Prostate gland (tissue), 2 donors: ENCODE data around the gene TH.

Experiments
- POLR2A ChIP-seq: fragments of 450-650 bp; IDR thresholded peaks from one replicate; pipeline ENCODE4 v1.6.1; 2016; ENCODE audit warnings: antibody characterized with exemption, mild to moderate bottlenecking
- TF ChIP-seq, protein P1 (sequence below), 4 experiments: fragments of 200-600 bp in 2 of 4; fragments of 450-650 bp in 2 of 4; sonication (generic) in 2 of 4; IDR thresholded peaks; 1 replicate in 3 of 4; 2 replicates in 1 of 4; pipeline ENCODE4 v1.5.1; 2016 to 2019; ENCODE audit warnings: antibody characterized with exemption in 4 of 4, mild to moderate bottlenecking in 2 of 4, moderate library complexity in 2 of 4

DNA sequence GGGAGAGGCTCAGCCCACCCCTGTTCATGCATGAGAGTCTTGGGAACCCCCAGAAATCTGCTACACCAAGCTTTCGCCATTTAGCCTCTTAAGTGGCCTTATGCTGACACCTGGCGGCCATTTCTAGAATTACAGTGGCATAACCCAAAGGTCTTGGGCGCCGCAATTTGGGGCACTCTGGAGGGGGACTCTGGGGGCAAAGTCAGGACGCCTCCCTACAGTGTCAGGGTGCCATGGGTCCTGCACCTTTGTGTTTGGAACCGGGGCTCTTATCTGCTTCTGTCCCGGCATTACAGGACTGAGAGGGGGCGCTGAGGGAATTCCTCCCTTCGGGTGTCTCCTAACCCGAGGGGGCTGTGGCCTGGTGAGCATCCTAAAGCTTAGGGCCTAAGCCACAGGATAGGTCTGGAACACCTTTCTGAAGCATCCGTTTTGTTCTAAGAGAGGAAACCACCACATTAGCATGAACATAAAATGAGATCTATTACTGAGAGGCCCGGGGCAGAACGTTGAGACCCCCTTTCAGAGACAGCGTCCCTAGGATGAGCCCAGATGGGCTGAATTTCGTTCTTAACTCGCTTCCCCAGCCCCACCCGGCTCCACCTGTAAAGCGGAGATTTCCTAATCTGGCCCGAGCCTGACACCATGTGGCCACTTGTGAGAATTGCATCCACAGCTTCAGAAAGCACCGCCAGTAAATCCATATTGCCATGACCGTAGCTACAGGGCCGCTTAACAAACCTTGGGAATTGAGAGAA, 19.9 kb downstream of the TH start:
- TF ChIP-seq, protein P1, sequence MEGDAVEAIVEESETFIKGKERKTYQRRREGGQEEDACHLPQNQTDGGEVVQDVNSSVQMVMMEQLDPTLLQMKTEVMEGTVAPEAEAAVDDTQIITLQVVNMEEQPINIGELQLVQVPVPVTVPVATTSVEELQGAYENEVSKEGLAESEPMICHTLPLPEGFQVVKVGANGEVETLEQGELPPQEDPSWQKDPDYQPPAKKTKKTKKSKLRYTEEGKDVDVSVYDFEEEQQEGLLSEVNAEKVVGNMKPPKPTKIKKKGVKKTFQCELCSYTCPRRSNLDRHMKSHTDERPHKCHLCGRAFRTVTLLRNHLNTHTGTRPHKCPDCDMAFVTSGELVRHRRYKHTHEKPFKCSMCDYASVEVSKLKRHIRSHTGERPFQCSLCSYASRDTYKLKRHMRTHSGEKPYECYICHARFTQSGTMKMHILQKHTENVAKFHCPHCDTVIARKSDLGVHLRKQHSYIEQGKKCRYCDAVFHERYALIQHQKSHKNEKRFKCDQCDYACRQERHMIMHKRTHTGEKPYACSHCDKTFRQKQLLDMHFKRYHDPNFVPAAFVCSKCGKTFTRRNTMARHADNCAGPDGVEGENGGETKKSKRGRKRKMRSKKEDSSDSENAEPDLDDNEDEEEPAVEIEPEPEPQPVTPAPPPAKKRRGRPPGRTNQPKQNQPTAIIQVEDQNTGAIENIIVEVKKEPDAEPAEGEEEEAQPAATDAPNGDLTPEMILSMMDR (IDR thresholded peaks at IDR 0.05), result peak; percentile 75 to 93 (median 86)
- no peak for TF ChIP-seq POLR2A
